OCI-LY3 (cell line): ENCODE data around the gene NUDT2.

Experiments used
- EZH2phosphoT487 ChIP-seq: fragments of 200-600 bp; shearing (Covaris generic); IDR thresholded peaks from 2 replicates; pipeline ENCODE4 v1.6.1; 2018; ENCODE audit warnings: antibody characterized with exemption, mixed run types, low read depth
- TF ChIP-seq, protein P1 (sequence below): fragments of 200-600, 300-600 bp; sonication (generic); IDR thresholded peaks from 2 replicates; pipeline ENCODE4 v1.5.1; 2014; ENCODE audit warnings: antibody characterized with exemption, low read length, low read depth

DNA sequence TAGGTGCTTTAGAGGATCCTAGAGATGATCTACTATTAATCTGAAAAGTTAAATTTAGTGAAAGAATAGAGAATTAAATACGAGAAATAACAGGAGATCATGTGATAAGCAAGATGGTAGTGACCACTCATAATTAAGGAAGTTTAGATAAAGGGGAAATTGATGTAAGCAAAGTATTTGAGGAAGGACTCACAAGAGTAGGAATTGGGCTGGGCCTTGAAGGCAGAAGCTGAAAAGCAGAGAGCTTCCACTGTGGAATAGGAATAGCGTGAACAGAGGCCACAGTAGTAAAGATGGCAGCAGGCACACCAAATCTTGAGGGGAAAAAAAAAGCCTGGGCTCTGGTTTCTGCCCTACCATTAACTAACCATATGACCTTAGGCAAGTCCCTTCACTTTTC lies 38.3 kb upstream of the NUDT2 start:
- TF ChIP-seq, protein P1, sequence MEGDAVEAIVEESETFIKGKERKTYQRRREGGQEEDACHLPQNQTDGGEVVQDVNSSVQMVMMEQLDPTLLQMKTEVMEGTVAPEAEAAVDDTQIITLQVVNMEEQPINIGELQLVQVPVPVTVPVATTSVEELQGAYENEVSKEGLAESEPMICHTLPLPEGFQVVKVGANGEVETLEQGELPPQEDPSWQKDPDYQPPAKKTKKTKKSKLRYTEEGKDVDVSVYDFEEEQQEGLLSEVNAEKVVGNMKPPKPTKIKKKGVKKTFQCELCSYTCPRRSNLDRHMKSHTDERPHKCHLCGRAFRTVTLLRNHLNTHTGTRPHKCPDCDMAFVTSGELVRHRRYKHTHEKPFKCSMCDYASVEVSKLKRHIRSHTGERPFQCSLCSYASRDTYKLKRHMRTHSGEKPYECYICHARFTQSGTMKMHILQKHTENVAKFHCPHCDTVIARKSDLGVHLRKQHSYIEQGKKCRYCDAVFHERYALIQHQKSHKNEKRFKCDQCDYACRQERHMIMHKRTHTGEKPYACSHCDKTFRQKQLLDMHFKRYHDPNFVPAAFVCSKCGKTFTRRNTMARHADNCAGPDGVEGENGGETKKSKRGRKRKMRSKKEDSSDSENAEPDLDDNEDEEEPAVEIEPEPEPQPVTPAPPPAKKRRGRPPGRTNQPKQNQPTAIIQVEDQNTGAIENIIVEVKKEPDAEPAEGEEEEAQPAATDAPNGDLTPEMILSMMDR: no peak
- TF ChIP-seq EZH2phosphoT487: no peak
